HG02885 (cell line): Measurements from ENCODE around the gene IPP.
"Not testable (repeated sequence)": the region's sequence is repeated elsewhere in the genome, so short reads cannot be mapped to it uniquely, and the experiment has no call there.

Source experiments
- ATAC-seq: cut with Tn5 transposase; IDR thresholded peaks from one replicate; pipeline ENCODE4 v1.9.1; 2021; ENCODE audit warnings: mild to moderate bottlenecking; ENCODE audit not compliant: unreplicated experiment, poor library complexity

The IPP gene

GRCh38 chr1:45746922-45747321 lies 3.5 kb downstream of the IPP start:
- ATAC-seq, result no peak

DNA sequence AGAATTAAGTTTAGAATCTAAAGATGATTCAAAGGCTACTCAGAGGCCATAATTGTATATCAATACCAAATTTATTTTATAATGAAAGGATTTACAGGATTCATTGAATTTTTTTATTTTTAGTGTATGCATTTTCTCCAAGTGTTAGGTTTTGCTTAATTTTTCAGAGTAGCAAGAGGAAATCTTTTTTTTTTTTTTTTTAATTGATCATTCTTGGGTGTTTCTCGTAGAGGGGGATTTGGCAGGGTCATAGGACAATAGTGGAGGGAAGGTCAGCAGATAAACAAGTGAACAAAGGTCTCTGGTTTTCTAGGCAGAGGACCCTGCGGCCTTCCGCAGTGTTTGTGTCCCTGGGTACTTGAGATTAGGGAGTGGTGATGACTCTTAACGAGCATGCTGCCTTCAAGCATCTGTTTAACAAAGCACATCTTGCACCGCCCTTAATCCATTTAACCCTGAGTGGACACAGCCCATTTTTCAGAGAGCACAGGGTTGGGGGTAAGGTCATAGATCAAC lies 10.8 kb downstream of the IPP start:
- not testable (repeated sequence) for ATAC-seq

GRCh38 chr1:45739137-45739536 lies 11.3 kb downstream of the IPP start:
- no peak for ATAC-seq

GRCh38 chr1:45730780-45731319 lies 19.6 kb downstream of the IPP start:
- ATAC-seq, result no peak

GRCh38 chr1:45730075-45730779 lies 20.2 kb downstream of the IPP start:
- no peak for ATAC-seq

GRCh38 chr1:45726007-45726406 lies 24.4 kb downstream of the IPP start:
- ATAC-seq, result not testable (repeated sequence)

- ATAC-seq, result no peak
Observed at GRCh38 chr1:45723248-45723930, 27.1 kb downstream of the IPP start.

GRCh38 chr1:45722809-45723208 lies 27.6 kb downstream of the IPP start:
- ATAC-seq, result no peak

- ATAC-seq, result no peak
Observed at GRCh38 chr1:45721207-45721606, 29.2 kb downstream of the IPP start.

DNA sequence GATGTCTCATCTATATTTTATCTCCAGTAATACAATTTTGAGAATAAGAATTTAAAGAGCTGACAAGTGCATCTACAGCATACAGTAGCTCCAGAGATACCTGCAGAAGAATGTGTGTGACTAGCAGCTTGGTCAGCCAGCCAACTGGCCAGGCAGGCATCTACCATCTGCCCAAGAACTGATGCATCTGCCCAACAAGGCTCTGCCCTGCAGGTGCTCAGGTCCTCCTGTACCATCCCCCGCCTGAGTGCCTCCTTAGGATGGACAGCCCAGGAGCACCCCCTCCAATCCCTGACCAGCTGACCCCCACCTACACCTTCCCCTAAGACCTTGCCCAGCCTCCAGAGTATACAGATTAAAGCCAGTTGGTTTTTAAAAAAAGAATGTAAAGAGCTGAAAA lies 32.2 kb downstream of the IPP start:
- no peak for ATAC-seq

GRCh38 chr1:45717386-45717785 lies 33.1 kb downstream of the IPP start:
- ATAC-seq, result not testable (repeated sequence)

- no peak for ATAC-seq
Observed at GRCh38 chr1:45716700-45717099, 33.8 kb downstream of the IPP start.

DNA sequence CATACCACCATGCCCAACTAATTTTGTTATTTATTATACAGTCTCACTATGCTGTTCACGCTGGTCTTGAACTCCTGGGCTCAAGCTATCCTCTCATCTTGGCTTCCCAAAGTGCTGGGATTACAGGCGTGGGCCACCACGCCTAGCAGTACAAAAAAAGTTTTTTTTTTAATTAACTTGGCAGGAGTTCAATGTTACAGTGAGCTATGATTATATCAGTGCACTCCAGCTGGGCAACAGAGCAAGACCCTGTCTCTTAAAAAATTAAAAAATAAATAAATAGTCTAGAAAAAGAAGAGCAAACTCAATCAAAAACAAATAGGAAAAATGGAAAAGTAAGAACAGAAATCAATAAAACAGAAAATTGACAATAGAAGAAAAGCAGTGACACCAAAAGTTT lies 36.7 kb downstream of the IPP start:
- no peak for ATAC-seq

GRCh38 chr1:45704637-45705036 lies 45.8 kb downstream of the IPP start:
- no peak for ATAC-seq

- no peak for ATAC-seq
Observed at GRCh38 chr1:45694823-45695222, 55.6 kb downstream of the IPP start.

GRCh38 chr1:45693811-45694210 lies 56.6 kb downstream of the IPP start:
- ATAC-seq, result not testable (repeated sequence)

- peak; percentile 16 for ATAC-seq
Observed at GRCh38 chr1:45687754-45688740, 62.4 kb downstream of the IPP start, which contains the start of gene TMEM69. TMEM69 (plus strand) TSS chr1:45688181; CDS start chr1:45691069, 2,888 bp downstream.

- peak; percentile 83 for ATAC-seq
Observed at GRCh38 chr1:45687014-45687753, 63.3 kb downstream of the IPP start.

DNA sequence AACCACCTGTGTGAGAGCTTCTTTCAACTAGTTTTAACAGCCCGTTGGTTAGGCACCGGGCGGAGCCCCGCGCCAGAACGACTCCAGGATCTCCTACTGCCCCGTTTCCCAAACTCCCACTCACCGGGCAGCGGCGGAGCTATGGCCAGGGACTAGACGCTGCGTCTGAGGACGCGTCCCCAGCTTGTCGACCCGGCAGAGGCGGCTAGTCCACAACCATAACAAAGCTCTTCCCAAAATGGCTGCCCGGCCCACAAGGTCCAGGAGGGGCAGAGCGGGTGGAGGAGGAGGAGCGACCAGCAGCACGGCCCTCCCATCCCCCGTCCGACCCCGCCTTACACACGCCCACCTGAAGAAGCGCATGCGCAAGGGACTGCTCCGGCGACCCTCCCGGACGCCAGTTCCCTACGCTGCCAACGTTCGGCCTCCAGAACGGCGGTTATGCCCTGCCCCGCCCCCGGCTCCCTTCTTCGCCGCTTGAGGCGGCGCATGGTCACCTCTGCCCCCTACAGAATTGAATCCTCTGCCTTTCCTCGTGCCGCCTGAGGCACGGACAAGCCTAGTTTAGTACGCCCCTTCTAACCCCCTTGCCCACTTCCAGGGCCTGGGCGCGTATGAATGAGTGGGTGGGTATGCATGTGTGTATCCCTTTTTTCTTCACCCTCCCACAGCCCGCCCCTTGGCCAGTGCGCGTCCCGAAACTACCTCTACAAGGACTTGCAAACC lies 64.0 kb downstream of the IPP start, which contains the start of gene GPBP1L1:
Gene GPBP1L1, minus strand, starts transcription at position 246 of the 726 bp plus-strand sequence. CDS start 27,446 bp downstream, outside the sequence.
- ATAC-seq, result peak; percentile 61
